Mesenchymal stem cell (in vitro differentiated cells and primary cell): ENCODE measurements around the gene TRIM67.
"Not testable (repeated sequence)": the region's sequence is repeated elsewhere in the genome, so short reads cannot be mapped to it uniquely, and the experiment has no call there.

Experiments
- DNase-seq: peaks from one replicate; pipeline ENCODE4 v3.0.0-alpha.2; 2013
- H2AFZ ChIP-seq: one replicate; pipeline ENCODE4 v1.6.1; 2013; ENCODE audit warnings: low read depth, mild to moderate bottlenecking, control low read depth, inconsistent platforms, low read length, moderate library complexity
- H2AK5ac ChIP-seq: 2 replicates; pipeline ENCODE4 v1.6.1; 2013; ENCODE audit warnings: low read length, moderate library complexity, mild to moderate bottlenecking, inconsistent platforms; ENCODE audit not compliant: severe bottlenecking
- H2BK120ac ChIP-seq: one replicate; pipeline ENCODE4 v1.6.1; 2013; ENCODE audit warnings: low read depth, mild to moderate bottlenecking, inconsistent platforms, low read length, moderate library complexity
- H2BK12ac ChIP-seq, 2 experiments: one replicate each; pipeline ENCODE4 v1.6.1; 2013; ENCODE audit warnings: inconsistent platforms in 2 of 2, low read length in 2 of 2, mild to moderate bottlenecking in 2 of 2, moderate library complexity in 2 of 2, control low read depth in 1 of 2
- H2BK15ac ChIP-seq: one replicate; pipeline ENCODE4 v1.6.1; 2013; ENCODE audit warnings: mild to moderate bottlenecking, low read depth, inconsistent platforms; ENCODE audit not compliant: poor library complexity, severe bottlenecking
- H2BK5ac ChIP-seq: 2 replicates; pipeline ENCODE4 v1.6.1; 2013; ENCODE audit warnings: low read depth, mild to moderate bottlenecking, low read length, control low read depth, inconsistent platforms; ENCODE audit not compliant: poor library complexity, severe bottlenecking
- H3K14ac ChIP-seq, 2 experiments: one replicate each; pipeline ENCODE4 v1.6.1; 2013; ENCODE audit warnings: inconsistent platforms in 2 of 2, low read length in 2 of 2, control low read depth in 1 of 2, mild to moderate bottlenecking in 1 of 2, moderate library complexity in 1 of 2
- H3K18ac ChIP-seq, 2 experiments: one replicate each; pipeline ENCODE4 v1.6.1; 2013; ENCODE audit warnings: inconsistent platforms in 2 of 2, low read length in 2 of 2, control low read depth in 1 of 2, low read depth in 1 of 2, mild to moderate bottlenecking in 1 of 2
- H3K23ac ChIP-seq, 2 experiments: one replicate each; pipeline ENCODE4 v1.6.1; 2013; ENCODE audit warnings: inconsistent platforms in 2 of 2, low read length in 2 of 2, mild to moderate bottlenecking in 2 of 2, moderate library complexity in 2 of 2, control low read depth in 1 of 2
- H3K27ac ChIP-seq: 2 replicates; pipeline ENCODE4 v1.5.1; 2013; ENCODE audit warnings: mild to moderate bottlenecking, moderate library complexity, low read length, control low read depth, inconsistent platforms; ENCODE audit not compliant: poor library complexity, severe bottlenecking
- H3K27me3 ChIP-seq, 2 experiments: 2 replicates each; pipeline versions ENCODE4 v1.6.1 to v1.7.0; 2013; ENCODE audit warnings: low read length in 2 of 2, mild to moderate bottlenecking in 2 of 2, moderate library complexity in 2 of 2, control low read depth in 1 of 2, inconsistent platforms in 1 of 2; ENCODE audit not compliant: control insufficient read depth in 1 of 2, insufficient read depth in 1 of 2
- H3K36me3 ChIP-seq, 2 experiments: 2 replicates each; pipeline versions ENCODE4 v1.6.1 to v1.7.0; 2013; ENCODE audit warnings: low read length in 2 of 2, control low read depth in 1 of 2, inconsistent platforms in 1 of 2, low read depth in 1 of 2, mild to moderate bottlenecking in 1 of 2; ENCODE audit not compliant: insufficient read depth in 2 of 2, control insufficient read depth in 1 of 2
- H3K4ac ChIP-seq, 2 experiments: one replicate each; pipeline ENCODE4 v1.6.1; 2013; ENCODE audit warnings: inconsistent platforms in 2 of 2, low read length in 2 of 2, mild to moderate bottlenecking in 2 of 2, moderate library complexity in 2 of 2, control low read depth in 1 of 2, low read depth in 1 of 2
- H3K4me1 ChIP-seq: 2 replicates; pipeline ENCODE4 v1.6.1; 2013; ENCODE audit warnings: low read depth, low read length, control low read depth; ENCODE audit not compliant: control insufficient read depth, insufficient read depth
- H3K4me2 ChIP-seq: 2 replicates; pipeline ENCODE4 v1.6.1; 2013; ENCODE audit warnings: low read length, mild to moderate bottlenecking, inconsistent platforms; ENCODE audit not compliant: poor library complexity, severe bottlenecking
- H3K4me3 ChIP-seq, 2 experiments: 2 replicates each; pipeline versions ENCODE4 v1.5.1 to v1.7.0; 2013; ENCODE audit warnings: low read length in 2 of 2, mild to moderate bottlenecking in 2 of 2, control low read depth in 1 of 2, low read depth in 1 of 2; ENCODE audit not compliant: insufficient read depth in 1 of 2
- H3K79me1 ChIP-seq: replicated peaks from 2 replicates; pipeline ENCODE4 v1.6.1; 2013; ENCODE audit warnings: mild to moderate bottlenecking, control low read depth, low read length, inconsistent platforms; ENCODE audit not compliant: poor library complexity, severe bottlenecking
- H3K9ac ChIP-seq: 2 replicates; pipeline ENCODE4 v1.7.0; 2013; ENCODE audit warnings: mild to moderate bottlenecking, low read length, moderate library complexity
- H3K9me3 ChIP-seq: 2 replicates; pipeline ENCODE4 v1.7.0; 2013; ENCODE audit warnings: mild to moderate bottlenecking, low read length; ENCODE audit not compliant: control insufficient read depth
- H4K8ac ChIP-seq: one replicate; pipeline ENCODE4 v1.6.1; 2013; ENCODE audit warnings: inconsistent platforms, mild to moderate bottlenecking, low read length, moderate library complexity
- H4K91ac ChIP-seq: one replicate; pipeline ENCODE4 v1.6.1; 2013; ENCODE audit warnings: mild to moderate bottlenecking, low read length, inconsistent platforms
- WGBS: methylation state at CpG from one replicate; pipeline ENCODE4 v1.1.7; 2013; ENCODE audit warnings: mixed read lengths; 5-methylcytosine and 5-hydroxymethylcytosine counted together

TRIM67 gene

DNA sequence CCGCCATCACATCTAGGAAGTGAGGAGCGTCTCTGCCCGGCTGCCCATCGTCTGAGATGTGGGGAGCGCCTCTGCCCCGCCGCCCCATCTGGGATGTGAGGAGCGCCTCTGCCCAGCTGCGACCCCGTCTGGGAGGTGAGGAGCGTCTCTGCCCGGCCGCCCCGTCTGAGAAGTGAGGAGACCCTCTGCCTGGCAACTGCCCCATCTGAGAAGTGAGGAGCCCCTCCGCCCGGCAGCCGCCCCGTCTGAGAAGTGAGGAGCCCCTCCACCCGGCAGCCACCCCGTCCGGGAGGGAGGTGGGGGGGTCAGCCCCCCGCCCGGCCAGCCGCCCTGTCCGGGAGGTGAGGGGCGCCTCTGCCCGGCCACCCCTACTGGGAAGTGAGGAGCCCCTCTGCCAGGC, 33.4 kb upstream of the TRIM67 start:
- H3K27ac ChIP-seq, H3K9ac ChIP-seq, H3K18ac ChIP-seq, H4K91ac ChIP-seq, H2BK15ac ChIP-seq, H3K4me3 ChIP-seq, H3K14ac ChIP-seq, H4K8ac ChIP-seq, H3K9me3 ChIP-seq, H3K27me3 ChIP-seq, H2AK5ac ChIP-seq, H2AFZ ChIP-seq, H2BK12ac ChIP-seq, H3K23ac ChIP-seq, H3K79me1 ChIP-seq, H3K4me1 ChIP-seq, H3K4ac ChIP-seq, H2BK5ac ChIP-seq, H3K4me2 ChIP-seq, H3K36me3 ChIP-seq, DNase-seq, H2BK120ac ChIP-seq: not testable (repeated sequence)
- 88% methylated on average over 11 of the region's 27 CpGs for WGBS

DNA sequence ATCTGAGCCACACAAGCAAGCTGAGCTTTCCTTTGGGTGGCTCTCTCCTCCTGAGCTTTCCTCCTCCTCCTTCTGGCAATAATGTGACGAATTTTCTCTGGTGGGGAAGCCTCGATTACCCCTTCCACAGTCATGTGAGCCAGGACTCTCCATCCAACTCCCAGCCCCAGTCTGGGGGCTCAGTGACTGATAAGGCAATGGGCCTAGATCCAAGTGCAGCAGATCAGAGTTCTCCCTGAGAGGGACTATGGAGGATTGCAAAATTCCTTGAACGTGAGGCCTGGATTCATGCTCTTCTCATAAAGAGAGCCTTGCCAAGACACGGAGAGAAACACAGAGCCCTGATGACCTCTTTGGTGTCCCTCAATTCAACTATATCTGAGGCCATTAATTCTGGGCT, 31.3 kb upstream of the TRIM67 start:
- no peak for DNase-seq
- no peaks in the 10 kb centered on the region for H3K36me3 ChIP-seq
- no peak overlapping the region for H2BK12ac ChIP-seq
- no peak overlapping the region for H2AFZ ChIP-seq
- no peak overlapping the region for H2BK5ac ChIP-seq
- no peak overlapping the region for H3K23ac ChIP-seq
- no peak overlapping the region for H2BK15ac ChIP-seq
- no peak overlapping the region for H3K4me3 ChIP-seq
- H3K27me3 ChIP-seq = peaks cover 0 to 5% of the 10 kb centered on the region in 2 experiments
- no peaks in the 10 kb centered on the region for H3K9me3 ChIP-seq
- H3K27ac ChIP-seq = no peak overlapping the region
- H3K18ac ChIP-seq = no peak overlapping the region
- H3K4ac ChIP-seq = no peak overlapping the region
- H4K91ac ChIP-seq = no peak overlapping the region
- no peak overlapping the region for H2BK120ac ChIP-seq
- no peak overlapping the region for H3K4me2 ChIP-seq
- no peak overlapping the region for H2AK5ac ChIP-seq
- H4K8ac ChIP-seq = no peak overlapping the region
- WGBS = 76% methylated on average over 4 of the region's 4 CpGs
- no peak overlapping the region for H3K9ac ChIP-seq
- no peak overlapping the region for H3K14ac ChIP-seq
- no peaks in the 10 kb centered on the region for H3K79me1 ChIP-seq
- peaks cover 6% of the 10 kb centered on the region for H3K4me1 ChIP-seq

DNA sequence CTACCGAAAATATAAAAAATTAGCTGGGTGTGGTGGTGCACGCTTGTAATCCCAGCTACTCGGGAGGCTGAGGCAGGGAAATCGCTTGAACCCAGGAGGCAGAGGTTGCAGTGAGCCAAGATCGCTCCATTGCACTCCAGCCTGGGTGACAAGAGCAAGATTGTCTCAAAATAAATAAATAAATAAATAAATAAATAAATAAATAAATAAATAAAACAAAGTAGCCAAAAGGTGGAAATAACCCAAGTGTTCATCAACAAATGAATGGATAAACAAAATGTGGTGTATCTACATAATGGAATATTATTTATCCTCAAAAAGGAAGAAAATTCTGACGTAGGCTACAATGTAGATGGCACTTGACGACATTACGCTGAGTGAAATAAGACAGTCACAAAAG, 29.3 kb upstream of the TRIM67 start:
- not testable (repeated sequence) for H2BK12ac ChIP-seq, H3K27me3 ChIP-seq, H3K23ac ChIP-seq, H2BK5ac ChIP-seq, H3K27ac ChIP-seq, DNase-seq, H4K91ac ChIP-seq, H3K4me2 ChIP-seq, H4K8ac ChIP-seq, H3K9ac ChIP-seq, H3K4me1 ChIP-seq, H3K36me3 ChIP-seq, H2BK15ac ChIP-seq, H2AK5ac ChIP-seq, H2BK120ac ChIP-seq, H3K9me3 ChIP-seq, H3K14ac ChIP-seq, H3K4me3 ChIP-seq, H3K18ac ChIP-seq, H2AFZ ChIP-seq, H3K4ac ChIP-seq, H3K79me1 ChIP-seq
- WGBS = 89% methylated on average over 7 of the region's 8 CpGs

DNA sequence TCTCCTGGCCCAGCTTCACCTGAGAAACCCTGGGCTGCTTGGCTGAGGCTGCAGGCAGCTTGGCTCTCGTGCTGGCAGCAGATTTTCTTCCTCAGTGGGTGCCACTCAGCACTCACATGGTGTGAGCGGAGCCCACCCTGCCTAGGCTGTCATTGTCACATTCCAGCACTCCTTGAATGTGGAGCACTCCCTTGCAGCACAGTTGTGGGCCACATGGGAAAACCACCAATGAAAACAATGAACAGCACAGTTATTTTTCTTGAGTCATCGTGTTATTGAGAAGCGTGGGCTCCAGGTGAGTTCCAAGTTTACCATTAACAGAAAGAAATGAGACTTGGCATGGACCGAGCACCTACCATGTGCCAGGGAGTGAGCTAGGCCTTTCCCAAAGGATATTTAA, 27.2 kb upstream of the TRIM67 start:
- no peak for DNase-seq
- Histone ChIP-seq H4K8ac (no peak overlapping the region), H3K14ac (no peak overlapping the region), H3K4me1 (peaks cover 6% of the 10 kb centered on the region), H3K27ac (no peak overlapping the region), H3K79me1 (no peaks in the 10 kb centered on the region), H4K91ac (no peak overlapping the region), H3K4me2 (no peak overlapping the region), H3K9me3 (no peaks in the 10 kb centered on the region), H3K27me3 (peaks cover 0 to 5% of the 10 kb centered on the region in 2 experiments), H2AK5ac (no peak overlapping the region), H2BK15ac (no peak overlapping the region), H3K23ac (no peak overlapping the region), H2AFZ (no peak overlapping the region), H3K36me3 (no peaks in the 10 kb centered on the region), H2BK12ac (no peak overlapping the region), H2BK5ac (no peak overlapping the region), H3K4ac (no peak overlapping the region), H3K4me3 (no peak overlapping the region), H3K18ac (no peak overlapping the region), H3K9ac (no peak overlapping the region), H2BK120ac (no peak overlapping the region)
- WGBS = 73% methylated on average over 4 of the region's 5 CpGs
